ENCODE data around the gene LAMB3. TPM values are rescaled to one million over a fixed set of nuclear protein-coding genes. Genes with fewer than 3 reads are reported as not detected.

Gene LAMB3
- total RNA-seq, 1 donor from 2014 or later, result not detected

DNA sequence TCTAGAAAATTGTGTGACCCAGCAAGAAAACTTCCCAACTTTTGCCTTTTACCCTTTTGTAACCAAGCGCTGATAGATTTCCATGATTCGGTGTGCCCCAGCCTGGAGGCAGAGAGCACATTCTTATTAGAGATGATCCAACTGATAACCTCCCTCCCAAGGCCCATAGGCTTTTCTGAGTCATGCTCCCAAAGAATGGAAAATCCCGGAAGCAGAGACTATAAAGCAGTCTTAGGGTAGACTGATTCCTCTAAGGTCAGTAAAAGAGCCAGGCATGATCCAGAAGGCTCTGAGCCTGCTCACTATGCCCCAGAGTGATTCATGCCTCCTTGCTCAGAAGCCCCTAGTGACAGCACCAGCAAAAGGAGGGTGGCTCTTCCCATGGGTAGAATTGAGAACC, 64.4 kb downstream of the LAMB3 start:
- peaks cover 10% of the 10 kb centered on the region for H3K4me1 Mint-ChIP-seq
- H3K36me3 Mint-ChIP-seq, result peaks cover 3% of the 10 kb centered on the region
- TF ChIP-seq EZH2phosphoT487 (IDR thresholded peaks at IDR 0.05) (no peak), EZH2 (IDR thresholded peaks at IDR 0.05) (no peak), CTCF (IDR thresholded peaks at IDR 0.05) (no peak)
- peaks cover 5% of the 10 kb centered on the region for H3K27me3 Mint-ChIP-seq (ENCODE audit: insufficient read depth, low read depth)
- Histone ChIP-seq H3K9me3 (ENCODE audit: low read depth) (no peaks in the 10 kb centered on the region), H3K27me3 (peaks cover 28% of the 10 kb centered on the region), H3K4me1 (peaks cover 13% of the 10 kb centered on the region), H3K36me3 (no peaks in the 10 kb centered on the region), H3K27ac (no peak overlapping the region), H3K79me2 (ENCODE audit: low read depth) (no peaks in the 10 kb centered on the region), H2AFZ (replicated peaks) (no peak overlapping the region), H3K9ac (no peak overlapping the region), H3K4me3 (no peak overlapping the region), H3K4me2 (no peak overlapping the region), H4K20me1 (ENCODE audit: low read depth) (peaks cover 16% of the 10 kb centered on the region), H3F3A (ENCODE audit: low read depth) (peaks cover 8% of the 10 kb centered on the region)
- H3K9me3 Mint-ChIP-seq, result no peaks in the 10 kb centered on the region
- H3K27ac Mint-ChIP-seq, result no peak overlapping the region
- no peak for DNase-seq (ENCODE audit: low spot score)
- H3K4me3 Mint-ChIP-seq, result no peak overlapping the region

GRCh38 chr1:209586221-209586740, 65.9 kb downstream of the LAMB3 start:
- Histone ChIP-seq H3K4me1 (peaks cover 13% of the 10 kb centered on the region), H3K79me2 (ENCODE audit: low read depth) (no peaks in the 10 kb centered on the region), H3K4me2 (peak overlapping the region; percentile 86), H3F3A (ENCODE audit: low read depth) (peaks cover 8% of the 10 kb centered on the region), H3K36me3 (no peaks in the 10 kb centered on the region), H3K4me3 (no peak overlapping the region), H3K9ac (no peak overlapping the region), H3K27ac (no peak overlapping the region), H3K9me3 (ENCODE audit: low read depth) (no peaks in the 10 kb centered on the region), H4K20me1 (ENCODE audit: low read depth) (peaks cover 16% of the 10 kb centered on the region), H2AFZ (replicated peaks) (no peak overlapping the region), H3K27me3 (peaks cover 28% of the 10 kb centered on the region)
- no peaks in the 10 kb centered on the region for H3K9me3 Mint-ChIP-seq
- H3K27me3 Mint-ChIP-seq (ENCODE audit: insufficient read depth, low read depth), result peaks cover 2% of the 10 kb centered on the region
- TF ChIP-seq EZH2phosphoT487 (IDR thresholded peaks at IDR 0.05), result no peak
- no peak for TF ChIP-seq EZH2 (IDR thresholded peaks at IDR 0.05)
- TF ChIP-seq CTCF (IDR thresholded peaks at IDR 0.05), result no peak
- H3K36me3 Mint-ChIP-seq, result no peaks in the 10 kb centered on the region
- peaks cover 10% of the 10 kb centered on the region for H3K4me1 Mint-ChIP-seq
- no peak for DNase-seq (ENCODE audit: low spot score)
- no peak overlapping the region for H3K27ac Mint-ChIP-seq
- H3K4me3 Mint-ChIP-seq, result no peak overlapping the region

DNA sequence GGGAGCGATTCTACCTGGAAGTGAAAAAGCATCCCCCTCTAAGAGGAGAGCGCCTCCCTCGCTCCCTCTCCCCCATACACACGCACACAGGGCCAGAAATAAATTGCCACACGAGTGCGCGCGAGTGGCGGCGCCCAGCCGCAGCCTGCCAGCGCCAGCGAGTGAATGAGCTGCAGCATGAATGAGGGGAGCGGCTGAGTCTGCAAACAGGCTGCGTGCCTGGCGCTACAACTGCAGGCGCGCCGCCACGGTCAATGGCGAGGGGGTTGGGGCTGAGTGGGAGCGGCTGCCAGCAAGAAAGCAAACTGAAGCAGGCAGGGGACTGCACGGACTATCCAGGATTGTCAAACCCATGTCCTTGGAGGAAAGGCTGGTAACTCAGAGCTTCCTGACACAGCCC, 66.6 kb downstream of the LAMB3 start:
- H3K4me1 Mint-ChIP-seq, result peaks cover 8% of the 10 kb centered on the region
- no peak for TF ChIP-seq CTCF (IDR thresholded peaks at IDR 0.05)
- TF ChIP-seq EZH2 (IDR thresholded peaks at IDR 0.05), result peak; percentile 38
- peak overlapping the region; percentile 86 for H3K4me2 ChIP-seq
- H3K79me2 ChIP-seq (ENCODE audit: low read depth), result no peaks in the 10 kb centered on the region
- H3K9me3 Mint-ChIP-seq, result no peaks in the 10 kb centered on the region
- H3K27ac ChIP-seq, result no peak overlapping the region
- H2AFZ ChIP-seq (replicated peaks), result no peak overlapping the region
- peaks cover 13% of the 10 kb centered on the region for H3K4me1 ChIP-seq
- no peaks in the 10 kb centered on the region for H3K9me3 ChIP-seq (ENCODE audit: low read depth)
- DNase-seq (ENCODE audit: low spot score), result peak; percentile 65
- peaks cover 28% of the 10 kb centered on the region for H3K27me3 ChIP-seq
- peaks cover 2% of the 10 kb centered on the region for H3K27me3 Mint-ChIP-seq (ENCODE audit: insufficient read depth, low read depth)
- no peak overlapping the region for H3K9ac ChIP-seq
- H3K4me3 ChIP-seq, result peak overlapping the region; percentile 21
- no peaks in the 10 kb centered on the region for H3K36me3 ChIP-seq
- no peaks in the 10 kb centered on the region for H3K36me3 Mint-ChIP-seq
- H3K27ac Mint-ChIP-seq, result no peak overlapping the region
- H3F3A ChIP-seq (ENCODE audit: low read depth), result peaks cover 8% of the 10 kb centered on the region
- no peak overlapping the region for H3K4me3 Mint-ChIP-seq
- H4K20me1 ChIP-seq (ENCODE audit: low read depth), result peaks cover 16% of the 10 kb centered on the region
